Vagina (tissue), 2 donors: Measurements from ENCODE around the gene LCP1.

Experiments
- POLR2A ChIP-seq, 2 donors: fragments of 450-650 bp; IDR thresholded peaks; one replicate each; pipeline ENCODE4 v1.6.1; 2017; ENCODE audit warnings: antibody characterized with exemption in 2 of 2, mild to moderate bottlenecking in 2 of 2, moderate library complexity in 2 of 2
- POLR2AphosphoS5 ChIP-seq, 2 donors: sonication (generic); formaldehyde crosslinking; IDR thresholded peaks; one replicate each; pipeline ENCODE4 v1.9.0; 2017; ENCODE audit warnings: antibody characterized with exemption in 2 of 2, mild to moderate bottlenecking in 2 of 2, low read depth in 1 of 2; ENCODE audit not compliant: insufficient read depth in 1 of 2

GRCh38 chr13:46164661-46165060, 17.3 kb downstream of the LCP1 start:
- TF ChIP-seq POLR2AphosphoS5 (IDR thresholded peaks at IDR 0.05; ENCODE audit: insufficient read depth in 1 of 2, low read depth in 1 of 2) (no peak), POLR2A (IDR thresholded peaks at IDR 0.05) (no peak)
